Heart right ventricle (tissue), 16 donors: ENCODE results near the gene TEX22. TPM values are rescaled to one million over a fixed set of nuclear protein-coding genes. Genes with fewer than 3 reads are reported as not detected.

Source experiments
- ATAC-seq, 8 donors: fragments of 200-7000 bp; cut with Tn5 transposase; one replicate each; pipeline ENCODE4 v1.9.1; 2020; ENCODE audit warnings: mild to moderate bottlenecking in 8 of 8, moderate library complexity in 8 of 8, moderate number of reproducible peaks in 1 of 8
- DNase-seq, 2 donors: peaks; one replicate each; pipeline ENCODE4 v3.0.0-alpha.2; 2020
- H3K27ac ChIP-seq, 10 donors: fragments of 200-600 bp; sonication (generic) in 2 of 10; one replicate each; pipeline versions ENCODE4 v1.5.0 to v1.8.0; 2020 to 2022; ENCODE audit warnings: mild to moderate bottlenecking in 3 of 10
- H3K27me3 ChIP-seq, 7 donors: fragments of 200-600 bp; one replicate each; pipeline ENCODE4 v1.8.0; 2021 to 2022; ENCODE audit warnings: mild to moderate bottlenecking in 2 of 7
- H3K36me3 ChIP-seq, 9 donors: fragments of 200-600 bp; sonication (generic) in 1 of 9; one replicate each; pipeline versions ENCODE4 v1.5.0 to v1.8.0; 2020 to 2022; ENCODE audit warnings: mild to moderate bottlenecking in 2 of 9
- H3K4me1 ChIP-seq, 9 donors: fragments of 200-600 bp; sonication (generic) in 1 of 9; one replicate each; pipeline versions ENCODE4 v1.5.0 to v1.8.0; 2020 to 2022; ENCODE audit warnings: mild to moderate bottlenecking in 4 of 9
- H3K4me3 ChIP-seq, 10 donors: fragments of 200-600 bp; sonication (generic) in 2 of 10; one replicate each; pipeline versions ENCODE4 v1.5.0 to v1.8.0; 2020 to 2022; ENCODE audit warnings: mild to moderate bottlenecking in 7 of 10, moderate library complexity in 2 of 10
- H3K9me3 ChIP-seq, 11 donors: fragments of 200-600 bp in 10 of 11; sonication (generic) in 2 of 11; one replicate each; pipeline versions ENCODE4 v1.5.0 to v1.8.0; 2013 to 2022; ENCODE audit warnings: mild to moderate bottlenecking in 2 of 11, control low read depth in 1 of 11, moderate library complexity in 1 of 11
- WGBS, 2 donors: extraction: QIAGEN DNeasy Blood & Tissue Kit; methylation state at CpG; one replicate each; pipeline ENCODE4 v1.1.7; 2013; ENCODE audit warnings: inconsistent platforms in 1 of 2; 5-methylcytosine and 5-hydroxymethylcytosine counted together
- intact Hi-C, 10 donors: fragments of 100-400 bp; cut with DNase I; formaldehyde crosslinking; loops; one replicate each; pipeline versions ENCODE4 v1.11.1 to v1.14.2; 2022
- polyA plus RNA-seq, 2 donors: library from polyadenylated mRNA; stranded (reverse); fragments of 200-250 nt; gene quantifications; one replicate each; pipeline ENCODE4 v1.2.3, GENCODE V29; 2013
- total RNA-seq, 10 donors: library from RNA; stranded (reverse); fragmentation: NEBNext Ultra II Directional in 3 of 10; extraction: Animal tissue kit (Norgen Biotek cat#: 25700) in 3 of 10; gene quantifications; one replicate each; pipeline versions ENCODE4 v1.2.1 to v1.2.4, GENCODE V29; 2021 to 2023
- TF ChIP-seq, protein P1 (sequence below), 9 donors: fragments of 200-600 bp; sonication (generic) in 2 of 9; IDR thresholded peaks; one replicate each; pipeline versions ENCODE4 v1.5.0 to v1.8.0; 2021 to 2022; ENCODE audit warnings: antibody characterized with exemption in 9 of 9, mild to moderate bottlenecking in 5 of 9, moderate library complexity in 1 of 9
- donor health status: Arrhythmogenic right ventricular cardiomyopathy.
- donor health status: ischemic (EF 13 %, LVEDD 7.1; RV severe dilation, severe dysfunction).
- donor health status: healthy with polysubstance abuse.
- donor health status: DM: no; HTN: yes; CAD: no.
- donor health status: DM: no; HTN: no; CAD: no.
- donor health status: ischemic (EF 25% LVEDD 6.9; RV normal size, moderate dysfunction).
- donor health status: ischemic (EF 25% LVEDD 5.7; RV mildly dilated, moderate dysfunction).
- donor health status: healthy.
- donor health status: DM: yes; HTN: yes; CAD: no.
- donor health status: Ischemic cardiomyopathy.
- donor health status: ischemic (EF 35%, LVEDD 5.7; RV mildly dilated, moderate dysfunction).
- donor health status: nonischemic (EF 11% LVEDD 7.7; RV severe dilation, severe dysfunction).
- donor health status: DM: yes; HTN: yes; CAD: no.
- donor health status: PGD.
- donor health status: ischemic (EF 29% LVEDD 5.4; RV normal size, mild dysfunction).
- donor health status: nonischemic (EF 23%, LVEDD 6.1; RV moderate dilation, normal function).

Gene TEX22
- total and polyA plus RNA-seq, 12 donors = 0.07 to 2.0 (median 0.66) TPM; not detected in 2

DNA sequence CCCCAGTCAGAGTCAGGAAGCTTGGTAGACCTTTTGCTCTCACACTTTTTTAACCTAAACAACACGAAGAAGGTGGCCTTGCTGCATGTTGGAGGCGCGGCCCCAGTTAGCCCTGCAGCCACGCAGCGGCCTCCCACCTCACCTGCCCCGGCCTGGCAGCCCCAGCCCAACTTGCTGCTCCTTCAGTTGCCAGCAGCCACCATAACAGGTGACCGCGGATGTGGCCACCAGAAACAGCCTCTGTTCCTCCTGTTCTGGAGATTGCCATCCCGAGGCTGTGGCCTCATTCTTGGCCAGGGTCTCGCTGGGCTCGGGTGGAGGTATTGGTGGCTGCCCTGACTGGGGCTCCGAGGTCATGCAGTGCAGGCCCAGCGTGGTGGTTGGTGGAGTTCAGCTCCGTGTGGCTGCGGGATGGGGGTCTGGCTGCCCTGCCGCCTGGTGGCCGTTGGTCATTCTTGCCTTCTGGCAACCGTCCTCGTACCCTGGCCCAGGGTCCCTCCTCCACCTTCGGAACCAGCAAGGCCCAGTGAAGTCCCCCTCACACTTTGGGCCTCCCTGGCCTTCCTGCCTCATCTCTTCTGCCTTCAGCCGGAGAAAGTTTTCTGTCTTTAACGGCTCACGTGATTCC lies 20.7 kb upstream of the TEX22 start:
- Histone ChIP-seq H3K27me3 (no peaks in the 10 kb centered on the region), H3K36me3 (peaks cover 0 to 33% (median 5%) of the 10 kb centered on the region in 9 donors), H3K4me3 (no peak overlapping the region), H3K4me1 (peaks cover 0 to 6% (median 0%) of the 10 kb centered on the region in 9 donors), H3K27ac (no peak overlapping the region), H3K9me3 (no peaks in the 10 kb centered on the region)
- DNase-seq (no peak), ATAC-seq (no peak)
- TF ChIP-seq, protein P1, sequence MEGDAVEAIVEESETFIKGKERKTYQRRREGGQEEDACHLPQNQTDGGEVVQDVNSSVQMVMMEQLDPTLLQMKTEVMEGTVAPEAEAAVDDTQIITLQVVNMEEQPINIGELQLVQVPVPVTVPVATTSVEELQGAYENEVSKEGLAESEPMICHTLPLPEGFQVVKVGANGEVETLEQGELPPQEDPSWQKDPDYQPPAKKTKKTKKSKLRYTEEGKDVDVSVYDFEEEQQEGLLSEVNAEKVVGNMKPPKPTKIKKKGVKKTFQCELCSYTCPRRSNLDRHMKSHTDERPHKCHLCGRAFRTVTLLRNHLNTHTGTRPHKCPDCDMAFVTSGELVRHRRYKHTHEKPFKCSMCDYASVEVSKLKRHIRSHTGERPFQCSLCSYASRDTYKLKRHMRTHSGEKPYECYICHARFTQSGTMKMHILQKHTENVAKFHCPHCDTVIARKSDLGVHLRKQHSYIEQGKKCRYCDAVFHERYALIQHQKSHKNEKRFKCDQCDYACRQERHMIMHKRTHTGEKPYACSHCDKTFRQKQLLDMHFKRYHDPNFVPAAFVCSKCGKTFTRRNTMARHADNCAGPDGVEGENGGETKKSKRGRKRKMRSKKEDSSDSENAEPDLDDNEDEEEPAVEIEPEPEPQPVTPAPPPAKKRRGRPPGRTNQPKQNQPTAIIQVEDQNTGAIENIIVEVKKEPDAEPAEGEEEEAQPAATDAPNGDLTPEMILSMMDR (IDR thresholded peaks at IDR 0.05) = no peak
- intact Hi-C loops = loop anchor here in 4 of 10 donors (10.0 kb wide), 3 partner anchors 57 to 147 kb away; partner anchors contain the start of gene TMEM121 (in 1 of the 4)
- 90% methylated on average over 23 of the region's 23 CpGs for WGBS, 2 donors

DNA sequence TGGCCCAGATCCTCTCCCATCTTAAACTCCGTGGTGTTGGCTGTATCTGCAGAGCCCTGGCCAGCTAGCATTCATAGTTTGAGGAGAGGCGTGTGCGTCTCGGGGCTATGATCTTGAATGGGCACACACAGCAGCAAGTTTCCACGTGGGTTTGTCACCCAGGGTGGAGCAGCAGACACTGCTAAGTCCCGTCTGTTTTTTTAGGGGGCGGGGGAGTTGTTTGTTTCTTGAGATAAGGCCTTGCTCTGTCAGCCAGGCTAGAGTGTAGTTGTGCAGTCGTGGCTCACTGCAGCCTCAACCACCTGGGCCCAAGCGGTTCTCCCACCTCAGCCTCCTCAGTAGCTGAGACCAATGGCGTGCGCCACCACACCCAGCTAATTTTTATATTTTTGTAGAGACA lies 20.1 kb upstream of the TEX22 start:
- Histone ChIP-seq H3K4me1 (peaks cover 0 to 6% (median 0%) of the 10 kb centered on the region in 9 donors), H3K4me3 (no peak overlapping the region), H3K27me3 (no peaks in the 10 kb centered on the region), H3K36me3 (peaks cover 0 to 39% (median 5%) of the 10 kb centered on the region in 9 donors), H3K27ac (no peak overlapping the region), H3K9me3 (no peaks in the 10 kb centered on the region)
- no peak for ATAC-seq
- 82 to 87% methylated on average over 11 of the region's 11 CpGs for WGBS, 2 donors
- DNase-seq = no peak
- intact Hi-C loops = loop anchor here in 4 of 10 donors (10.0 kb wide), 3 partner anchors 57 to 147 kb away; partner anchors contain the start of gene TMEM121 (in 1 of the 4)
- TF ChIP-seq, protein P1 (IDR thresholded peaks at IDR 0.05) = no peak

DNA sequence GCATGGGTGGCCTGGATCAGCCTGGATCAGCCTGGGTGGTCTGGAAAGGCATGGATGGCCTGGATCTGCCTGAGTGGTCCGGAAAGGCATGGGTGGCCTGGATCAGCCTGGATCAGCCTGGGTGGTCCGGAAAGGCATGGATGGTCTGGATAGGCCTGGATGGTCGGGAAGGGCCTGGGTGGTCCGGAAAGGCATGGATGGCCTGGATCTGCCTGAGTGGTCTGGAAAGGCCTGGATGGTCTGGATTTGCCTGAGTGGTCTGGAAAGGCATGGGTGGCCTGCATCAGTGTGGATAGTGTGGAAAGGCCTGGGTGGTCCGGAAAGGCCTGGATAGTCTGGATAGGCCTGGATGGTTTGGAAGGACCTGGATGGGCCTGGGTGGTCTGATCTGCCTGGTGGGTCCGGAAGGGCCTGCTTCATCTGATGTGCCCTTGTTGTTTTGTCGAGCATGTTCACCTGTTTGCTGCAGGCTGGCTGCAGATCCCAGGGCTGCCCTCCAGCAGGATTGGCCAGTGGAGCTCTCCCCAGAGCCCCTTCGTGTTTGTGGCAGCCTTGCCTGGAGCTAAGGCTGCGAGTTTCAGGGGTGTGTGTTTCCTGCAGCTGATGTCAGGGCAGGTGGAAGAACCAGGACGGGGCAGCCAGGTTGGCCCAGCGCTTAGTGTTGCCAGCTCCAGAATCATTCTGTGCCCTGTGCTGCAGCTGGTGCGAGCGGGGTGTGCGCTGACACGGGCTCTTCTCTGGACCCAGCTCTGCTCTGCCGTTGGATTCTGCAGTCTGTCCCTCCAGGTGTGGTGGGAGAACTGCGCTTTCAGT lies 19.3 kb upstream of the TEX22 start:
- DNase-seq (no peak), ATAC-seq (no peak)
- H3K27me3 ChIP-seq = no peaks in the 10 kb centered on the region
- H3K4me1 ChIP-seq = peaks cover 0 to 6% (median 0%) of the 10 kb centered on the region in 9 donors
- no peak overlapping the region for H3K27ac ChIP-seq
- H3K4me3 ChIP-seq = no peak overlapping the region
- H3K36me3 ChIP-seq = peaks cover 0 to 47% (median 5%) of the 10 kb centered on the region in 9 donors
- TF ChIP-seq, protein P1 (IDR thresholded peaks at IDR 0.05) = no peak
- whole genome bisulfite sequencing, 2 donors = 95 to 96% methylated on average over 17 of the region's 17 CpGs
- H3K9me3 ChIP-seq = no peaks in the 10 kb centered on the region
- intact Hi-C loops = loop anchor here in 4 of 10 donors (10.0 kb wide), 3 partner anchors 56 to 146 kb away; partner anchors contain the start of gene TMEM121 (in 1 of the 4)

DNA sequence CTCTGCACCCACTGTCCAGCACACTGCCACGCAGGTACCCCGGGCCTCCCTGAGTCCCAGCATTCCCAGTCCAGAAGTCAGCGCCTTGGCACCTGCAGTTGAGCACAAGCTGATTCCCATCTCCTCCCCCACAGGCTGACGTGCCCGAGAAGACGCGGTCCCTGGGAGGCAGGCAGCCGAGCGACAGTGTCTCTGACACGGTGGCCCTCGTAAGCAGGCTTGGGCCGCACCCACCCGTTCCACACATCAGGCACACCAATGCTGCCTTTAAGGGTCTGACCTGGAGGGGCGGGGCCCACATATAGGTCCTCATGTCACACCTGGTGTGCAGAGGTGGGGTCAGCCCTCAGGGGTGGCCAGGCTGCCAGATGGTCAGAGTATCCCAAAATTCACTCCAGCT lies 18.4 kb upstream of the TEX22 start:
- no peak for DNase-seq
- TF ChIP-seq, protein P1 (IDR thresholded peaks at IDR 0.05) = no peak
- H3K27me3 ChIP-seq = no peaks in the 10 kb centered on the region
- H3K9me3 ChIP-seq = no peaks in the 10 kb centered on the region
- peaks cover 0 to 6% (median 0%) of the 10 kb centered on the region in 9 donors for H3K4me1 ChIP-seq
- H3K4me3 ChIP-seq = no peak overlapping the region
- WGBS, 2 donors = 96% methylated on average over 14 of the region's 14 CpGs
- intact Hi-C loops = loop anchor here in 5 of 10 donors (5.0 to 10.0 kb wide), 4 partner anchors 55 to 145 kb away; partner anchors contain the start of gene TMEM121 (in 1 of the 5)
- ATAC-seq = no peak
- no peak overlapping the region for H3K27ac ChIP-seq
- peaks cover 0 to 54% (median 8%) of the 10 kb centered on the region in 9 donors for H3K36me3 ChIP-seq
